GM12892 (cell line): ENCODE results near the gene PCGF3.
"Not testable (repeated sequence)": the region's sequence is repeated elsewhere in the genome, so short reads cannot be mapped to it uniquely, and the experiment has no call there.

Source experiments
- DNase-seq: peaks from one replicate; pipeline ENCODE4 v3.0.0; 2011; ENCODE audit not compliant: insufficient read length
- FAIRE-seq: peaks from 2 replicates; lab custom pipeline; 2011; peaks lifted over from hg19 to GRCh38; lab: Jason Lieb, UNC
- POLR2A ChIP-seq: IDR thresholded peaks from 2 replicates; pipeline ENCODE4 v1.6.1; 2011; ENCODE audit warnings: low read depth, low read length, control low read depth
- POLR2AphosphoS5 ChIP-seq: IDR thresholded peaks from 2 replicates; pipeline ENCODE4 v1.6.1; 2011; ENCODE audit warnings: low read depth, low read length, control low read depth
- TAF1 ChIP-seq: IDR thresholded peaks from 2 replicates; pipeline ENCODE4 v1.6.1; 2011; ENCODE audit warnings: low read depth, mild to moderate bottlenecking, control low read depth, low read length, borderline replicate concordance

The PCGF3 gene

GRCh38 chr4:663046-663437, 42.6 kb upstream of the PCGF3 start:
- TF ChIP-seq TAF1 = no peak
- TF ChIP-seq POLR2A = no peak
- TF ChIP-seq POLR2AphosphoS5 = no peak
- FAIRE-seq = no peak
- DNase-seq = no peak

GRCh38 chr4:663438-664428, 41.9 kb upstream of the PCGF3 start:
- FAIRE-seq (no peak), DNase-seq (no peak)

GRCh38 chr4:664713-665231, 40.9 kb upstream of the PCGF3 start:
- TF ChIP-seq POLR2AphosphoS5 = no peak
- no peak for TF ChIP-seq TAF1
- no peak for TF ChIP-seq POLR2A
- DNase-seq (no peak), FAIRE-seq (no peak)

More at GRCh38 chr4:663438-664428, 41.9 kb upstream of the PCGF3 start:
- no peak for TF ChIP-seq TAF1
- TF ChIP-seq POLR2A = no peak
- no peak for TF ChIP-seq POLR2AphosphoS5

GRCh38 chr4:665381-665750, 40.3 kb upstream of the PCGF3 start:
- FAIRE-seq (no peak), DNase-seq (no peak)
- TF ChIP-seq POLR2A (no peak), POLR2AphosphoS5 (no peak), TAF1 (no peak)

- DNase-seq (no peak), FAIRE-seq (no peak)
- TF ChIP-seq TAF1 = no peak
- no peak for TF ChIP-seq POLR2A
- TF ChIP-seq POLR2AphosphoS5 = no peak
Observed at GRCh38 chr4:665751-666435, 39.7 kb upstream of the PCGF3 start.

GRCh38 chr4:666436-666810, 39.2 kb upstream of the PCGF3 start:
- no peak for TF ChIP-seq POLR2AphosphoS5
- TF ChIP-seq TAF1 = no peak
- TF ChIP-seq POLR2A = no peak
- no peak for DNase-seq
- FAIRE-seq = no peak

GRCh38 chr4:666822-667544, 38.6 kb upstream of the PCGF3 start:
- TF ChIP-seq POLR2A (no peak), TAF1 (no peak), POLR2AphosphoS5 (no peak)
- FAIRE-seq = no peak
- DNase-seq = no peak

- FAIRE-seq = no peak
- DNase-seq = no peak
- no peak for TF ChIP-seq POLR2AphosphoS5
- no peak for TF ChIP-seq TAF1
- TF ChIP-seq POLR2A = no peak
Observed at GRCh38 chr4:667545-667925, 38.1 kb upstream of the PCGF3 start.

GRCh38 chr4:668219-668618, 37.4 kb upstream of the PCGF3 start:
- not testable (repeated sequence) for FAIRE-seq, DNase-seq

- TF ChIP-seq POLR2AphosphoS5 = 0 out of 2 replicates have a peak, but pooled peaks have one; percentile 37
- not testable (repeated sequence) for DNase-seq, FAIRE-seq
Observed at GRCh38 chr4:669806-670559, 35.6 kb upstream of the PCGF3 start.

GRCh38 chr4:671769-672168, 33.9 kb upstream of the PCGF3 start:
- DNase-seq = no peak
- no peak for FAIRE-seq
- no peak for TF ChIP-seq TAF1
- TF ChIP-seq POLR2A = no peak
- no peak for TF ChIP-seq POLR2AphosphoS5
